ENCODE measurements around the gene PMEPA1. TPM values are rescaled to one million over a fixed set of nuclear protein-coding genes. Genes with fewer than 3 reads are reported as not detected.

Gene PMEPA1
- total RNA-seq, 2 donors from 2014 or later, result 1.6 to 2.3 TPM

GRCh38 chr20:57675773-57676172 lies 34.0 kb downstream of the PMEPA1 start:
- Mint-ChIP-seq H3K36me3 (ENCODE audit: low read depth) (no peaks in the 10 kb centered on the region), H3K9me3 (no peaks in the 10 kb centered on the region), H3K4me3 (no peak overlapping the region), H3K27ac (no peak overlapping the region), H3K27me3 (peaks cover 3% of the 10 kb centered on the region), H3K4me1 (no peaks in the 10 kb centered on the region)
- no peak for ATAC-seq (replicated peaks)

- no peak overlapping the region for H3K4me3 Mint-ChIP-seq
- peaks cover 3% of the 10 kb centered on the region for H3K27me3 Mint-ChIP-seq
- no peaks in the 10 kb centered on the region for H3K4me1 Mint-ChIP-seq
- H3K27ac Mint-ChIP-seq, result no peak overlapping the region
- ATAC-seq (replicated peaks), result no peak
- H3K9me3 Mint-ChIP-seq, result no peaks in the 10 kb centered on the region
- no peaks in the 10 kb centered on the region for H3K36me3 Mint-ChIP-seq (ENCODE audit: low read depth)
Observed at GRCh38 chr20:57672953-57673575, 36.8 kb downstream of the PMEPA1 start.

- ATAC-seq (replicated peaks), result no peak
- H3K27me3 Mint-ChIP-seq, result peaks cover 3% of the 10 kb centered on the region
Observed at GRCh38 chr20:57672164-57672563, 37.7 kb downstream of the PMEPA1 start.

GRCh38 chr20:57671662-57672061 lies 38.2 kb downstream of the PMEPA1 start:
- Mint-ChIP-seq H3K36me3 (ENCODE audit: low read depth) (no peaks in the 10 kb centered on the region), H3K4me1 (no peaks in the 10 kb centered on the region), H3K4me3 (no peak overlapping the region), H3K27ac (no peak overlapping the region), H3K27me3 (peaks cover 3% of the 10 kb centered on the region), H3K9me3 (no peaks in the 10 kb centered on the region)
- ATAC-seq (replicated peaks), result no peak

More at GRCh38 chr20:57672164-57672563, 37.7 kb downstream of the PMEPA1 start:
- Mint-ChIP-seq H3K4me1 (no peaks in the 10 kb centered on the region), H3K9me3 (no peaks in the 10 kb centered on the region), H3K4me3 (no peak overlapping the region), H3K27ac (no peak overlapping the region), H3K36me3 (ENCODE audit: low read depth) (no peaks in the 10 kb centered on the region)

GRCh38 chr20:57671072-57671391 lies 38.8 kb downstream of the PMEPA1 start:
- H3K4me1 Mint-ChIP-seq, result no peaks in the 10 kb centered on the region
- no peak overlapping the region for H3K27ac Mint-ChIP-seq
- no peak for ATAC-seq (replicated peaks)
- no peaks in the 10 kb centered on the region for H3K9me3 Mint-ChIP-seq
- H3K27me3 Mint-ChIP-seq, result no peaks in the 10 kb centered on the region
- no peak overlapping the region for H3K4me3 Mint-ChIP-seq
- no peaks in the 10 kb centered on the region for H3K36me3 Mint-ChIP-seq (ENCODE audit: low read depth)

GRCh38 chr20:57670288-57671071 lies 39.3 kb downstream of the PMEPA1 start:
- H3K27me3 Mint-ChIP-seq, result no peaks in the 10 kb centered on the region
- H3K36me3 Mint-ChIP-seq (ENCODE audit: low read depth), result no peaks in the 10 kb centered on the region
- no peak for ATAC-seq (replicated peaks)
- H3K4me1 Mint-ChIP-seq, result no peaks in the 10 kb centered on the region
- H3K9me3 Mint-ChIP-seq, result no peaks in the 10 kb centered on the region
- H3K27ac Mint-ChIP-seq, result no peak overlapping the region
- no peak overlapping the region for H3K4me3 Mint-ChIP-seq

- Mint-ChIP-seq H3K4me1 (no peaks in the 10 kb centered on the region), H3K36me3 (ENCODE audit: low read depth) (no peaks in the 10 kb centered on the region), H3K9me3 (no peaks in the 10 kb centered on the region), H3K27ac (no peak overlapping the region), H3K4me3 (no peak overlapping the region), H3K27me3 (no peaks in the 10 kb centered on the region)
- no peak for ATAC-seq (replicated peaks)
Observed at GRCh38 chr20:57669632-57670031, 40.2 kb downstream of the PMEPA1 start.

- Mint-ChIP-seq H3K27me3 (no peaks in the 10 kb centered on the region), H3K36me3 (ENCODE audit: low read depth) (no peaks in the 10 kb centered on the region), H3K27ac (no peak overlapping the region), H3K4me3 (no peak overlapping the region), H3K9me3 (no peaks in the 10 kb centered on the region), H3K4me1 (no peaks in the 10 kb centered on the region)
- no peak for ATAC-seq (replicated peaks)
Observed at GRCh38 chr20:57667924-57668782, 41.7 kb downstream of the PMEPA1 start.

- Mint-ChIP-seq H3K9me3 (no peaks in the 10 kb centered on the region), H3K27ac (no peak overlapping the region), H3K4me3 (no peak overlapping the region), H3K4me1 (no peaks in the 10 kb centered on the region), H3K27me3 (no peaks in the 10 kb centered on the region), H3K36me3 (ENCODE audit: low read depth) (no peaks in the 10 kb centered on the region)
- no peak for ATAC-seq (replicated peaks)
Observed at GRCh38 chr20:57667388-57667787, 42.4 kb downstream of the PMEPA1 start.

GRCh38 chr20:57666834-57667157 lies 43.0 kb downstream of the PMEPA1 start:
- Mint-ChIP-seq H3K27me3 (no peaks in the 10 kb centered on the region), H3K4me1 (no peaks in the 10 kb centered on the region), H3K9me3 (no peaks in the 10 kb centered on the region), H3K4me3 (no peak overlapping the region), H3K36me3 (ENCODE audit: low read depth) (no peaks in the 10 kb centered on the region), H3K27ac (no peak overlapping the region)
- no peak for ATAC-seq (replicated peaks)

GRCh38 chr20:57666106-57666833 lies 43.5 kb downstream of the PMEPA1 start:
- Mint-ChIP-seq H3K9me3 (no peaks in the 10 kb centered on the region), H3K27me3 (no peaks in the 10 kb centered on the region), H3K36me3 (ENCODE audit: low read depth) (no peaks in the 10 kb centered on the region), H3K4me1 (no peaks in the 10 kb centered on the region), H3K4me3 (no peak overlapping the region), H3K27ac (no peak overlapping the region)
- no peak for ATAC-seq (replicated peaks)

GRCh38 chr20:57665589-57665971 lies 44.2 kb downstream of the PMEPA1 start:
- H3K4me3 Mint-ChIP-seq, result no peak overlapping the region
- no peak for ATAC-seq (replicated peaks)
- H3K36me3 Mint-ChIP-seq (ENCODE audit: low read depth), result no peaks in the 10 kb centered on the region
- no peaks in the 10 kb centered on the region for H3K27me3 Mint-ChIP-seq
- no peaks in the 10 kb centered on the region for H3K9me3 Mint-ChIP-seq
- no peak overlapping the region for H3K27ac Mint-ChIP-seq
- peaks cover 3% of the 10 kb centered on the region for H3K4me1 Mint-ChIP-seq

- no peaks in the 10 kb centered on the region for H3K27me3 Mint-ChIP-seq
- H3K9me3 Mint-ChIP-seq, result no peaks in the 10 kb centered on the region
- no peak overlapping the region for H3K27ac Mint-ChIP-seq
- no peak for ATAC-seq (replicated peaks)
- H3K4me1 Mint-ChIP-seq, result peaks cover 9% of the 10 kb centered on the region
- no peaks in the 10 kb centered on the region for H3K36me3 Mint-ChIP-seq (ENCODE audit: low read depth)
- H3K4me3 Mint-ChIP-seq, result no peak overlapping the region
Observed at GRCh38 chr20:57664924-57665588, 44.8 kb downstream of the PMEPA1 start.

GRCh38 chr20:57664476-57664875 lies 45.3 kb downstream of the PMEPA1 start:
- Mint-ChIP-seq H3K27me3 (no peaks in the 10 kb centered on the region), H3K9me3 (no peaks in the 10 kb centered on the region), H3K4me1 (peaks cover 9% of the 10 kb centered on the region), H3K4me3 (no peak overlapping the region), H3K27ac (no peak overlapping the region), H3K36me3 (ENCODE audit: low read depth) (no peaks in the 10 kb centered on the region)
- no peak for ATAC-seq (replicated peaks)

Data from activated T-helper 17 cell treated with anti-CD3 and anti-CD28 coated beads, Interleukin-2, amount 50 U/mL, for 72 hours (primary cell).